Fibroblast of mammary gland (primary cell): Measurements from ENCODE around the gene MUC5AC.

Source experiments
- DNase-seq: peaks from one replicate; pipeline ENCODE4 v3.0.0-alpha.2; 2010; ENCODE audit warnings: low read depth
- H3K4me3 ChIP-seq: 2 replicates; pipeline ENCODE4 v1.5.1; 2011; ENCODE audit warnings: low read depth, mild to moderate bottlenecking, low read length, moderate library complexity; ENCODE audit not compliant: control insufficient read depth
- CTCF ChIP-seq: conservative IDR thresholded peaks from 2 replicates; pipeline ENCODE4 v1.5.1; 2011; ENCODE audit warnings: low read depth, low read length, inconsistent platforms; ENCODE audit not compliant: control insufficient read depth, insufficient read depth

The MUC5AC gene

GRCh38 chr11:1149545-1149944 lies 8.2 kb upstream of the MUC5AC start:
- TF ChIP-seq CTCF, result no peak
- no peak for DNase-seq
- H3K4me3 ChIP-seq, result no peak overlapping the region

- H3K4me3 ChIP-seq, result no peak overlapping the region
- no peak for DNase-seq
- no peak for TF ChIP-seq CTCF
Measured at GRCh38 chr11:1150116-1150515, 7.6 kb upstream of the MUC5AC start.

- no peak for TF ChIP-seq CTCF
- no peak overlapping the region for H3K4me3 ChIP-seq
- DNase-seq, result peak; percentile 55
Measured at GRCh38 chr11:1150769-1151365, 6.9 kb upstream of the MUC5AC start.

- no peak overlapping the region for H3K4me3 ChIP-seq
- no peak for DNase-seq
- TF ChIP-seq CTCF, result no peak
Measured at GRCh38 chr11:1151366-1152315, 6.1 kb upstream of the MUC5AC start.

GRCh38 chr11:1152316-1153104 lies 5.2 kb upstream of the MUC5AC start:
- no peak overlapping the region for H3K4me3 ChIP-seq
- DNase-seq, result no peak
- TF ChIP-seq CTCF, result no peak

- no peak for TF ChIP-seq CTCF
- no peak overlapping the region for H3K4me3 ChIP-seq
- DNase-seq, result no peak
Measured at GRCh38 chr11:1153105-1153950, 4.4 kb upstream of the MUC5AC start.
